Fibroblast of lung (primary cell): ENCODE measurements around the gene CHKA.

ENCODE experiments used
- EZH2 ChIP-seq: IDR thresholded peaks from 2 replicates; pipeline ENCODE4 v1.5.1; 2012; ENCODE audit warnings: low read length, control low read depth, mild to moderate bottlenecking; ENCODE audit errors: missing control alignments
- TF ChIP-seq, protein P1 (sequence below), 2 donors: IDR thresholded peaks in 1 of 2; conservative IDR thresholded peaks in 1 of 2; 1 replicate in 1 of 2; 2 replicates in 1 of 2; pipeline ENCODE4 v1.5.1; 2011 to 2012; ENCODE audit warnings: low read length in 2 of 2, control low read depth in 1 of 2, inconsistent platforms in 1 of 2, low read depth in 1 of 2, mild to moderate bottlenecking in 1 of 2

GRCh38 chr11:68076371-68077042, 44.7 kb downstream of the CHKA start:
- TF ChIP-seq, protein P1, sequence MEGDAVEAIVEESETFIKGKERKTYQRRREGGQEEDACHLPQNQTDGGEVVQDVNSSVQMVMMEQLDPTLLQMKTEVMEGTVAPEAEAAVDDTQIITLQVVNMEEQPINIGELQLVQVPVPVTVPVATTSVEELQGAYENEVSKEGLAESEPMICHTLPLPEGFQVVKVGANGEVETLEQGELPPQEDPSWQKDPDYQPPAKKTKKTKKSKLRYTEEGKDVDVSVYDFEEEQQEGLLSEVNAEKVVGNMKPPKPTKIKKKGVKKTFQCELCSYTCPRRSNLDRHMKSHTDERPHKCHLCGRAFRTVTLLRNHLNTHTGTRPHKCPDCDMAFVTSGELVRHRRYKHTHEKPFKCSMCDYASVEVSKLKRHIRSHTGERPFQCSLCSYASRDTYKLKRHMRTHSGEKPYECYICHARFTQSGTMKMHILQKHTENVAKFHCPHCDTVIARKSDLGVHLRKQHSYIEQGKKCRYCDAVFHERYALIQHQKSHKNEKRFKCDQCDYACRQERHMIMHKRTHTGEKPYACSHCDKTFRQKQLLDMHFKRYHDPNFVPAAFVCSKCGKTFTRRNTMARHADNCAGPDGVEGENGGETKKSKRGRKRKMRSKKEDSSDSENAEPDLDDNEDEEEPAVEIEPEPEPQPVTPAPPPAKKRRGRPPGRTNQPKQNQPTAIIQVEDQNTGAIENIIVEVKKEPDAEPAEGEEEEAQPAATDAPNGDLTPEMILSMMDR (conservative IDR thresholded peaks at IDR 0.05 in 1 of 2, IDR thresholded peaks at IDR 0.05 in 1 of 2; ENCODE audit: low read depth in 1 of 2, low read length in 2 of 2), result peak; percentile 11 to 28
- no peak for TF ChIP-seq EZH2
